SKM-1 treated with dmso at 0.1 percent for 144 hours (cell line): ENCODE measurements around the gene RUVBL2.
"Not testable (repeated sequence)": the region's sequence is repeated elsewhere in the genome, so short reads cannot be mapped to it uniquely, and the experiment has no call there.

Source experiments
- DNase-seq: peaks from one replicate; lab custom pipeline; 2025; ENCODE audit not compliant: unreplicated experiment; lab: John Stamatoyannopoulos, UW

RUVBL2 gene

GRCh38 chr19:49038557-49039276 is 45.0 kb downstream of the RUVBL2 start:
- DNase-seq = not testable (repeated sequence)

DNA sequence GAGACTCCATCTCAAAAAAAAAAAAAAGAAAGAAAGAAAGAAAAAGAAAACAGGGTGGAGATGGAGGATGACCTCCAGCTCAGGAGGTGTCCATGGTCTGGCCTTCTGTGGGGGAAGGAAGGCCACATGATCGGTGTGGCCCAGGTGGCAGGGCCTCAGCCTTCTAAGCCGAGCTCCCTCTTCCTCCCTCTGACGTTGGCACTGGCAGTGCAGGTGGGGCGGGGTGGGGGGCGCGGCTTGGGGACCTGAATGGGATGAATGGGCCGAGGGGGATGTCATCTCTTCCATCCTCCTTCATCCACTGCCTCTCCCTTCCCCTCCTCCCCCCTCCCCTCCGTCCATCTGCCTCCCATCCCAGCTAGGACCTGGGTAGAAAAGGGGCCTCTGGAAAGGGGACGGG is 46.0 kb downstream of the RUVBL2 start:
- not testable (repeated sequence) for DNase-seq

- DNase-seq = no peak
These were observed 48.5 kb downstream of the RUVBL2 start for GRCh38 chr19:49042177-49042576.

DNA sequence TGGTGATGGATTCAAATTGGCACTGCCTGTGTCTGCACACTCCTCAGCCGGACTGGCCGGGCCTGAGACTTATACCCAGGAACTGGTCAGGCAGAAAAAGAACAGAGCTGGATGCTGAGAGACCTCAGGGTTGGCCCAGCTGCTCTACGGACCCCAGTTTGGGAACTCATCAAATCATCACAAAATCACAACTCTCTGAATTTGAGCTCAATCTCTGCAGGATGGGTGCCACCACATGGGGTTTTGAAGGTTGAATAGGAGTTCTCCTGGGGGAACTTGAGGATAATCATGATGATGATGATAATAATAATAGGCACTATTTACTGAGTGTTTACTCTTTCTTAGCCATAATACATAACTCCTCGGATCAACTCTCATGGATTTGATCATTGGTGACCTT is 49.0 kb downstream of the RUVBL2 start:
- not testable (repeated sequence) for DNase-seq

DNA sequence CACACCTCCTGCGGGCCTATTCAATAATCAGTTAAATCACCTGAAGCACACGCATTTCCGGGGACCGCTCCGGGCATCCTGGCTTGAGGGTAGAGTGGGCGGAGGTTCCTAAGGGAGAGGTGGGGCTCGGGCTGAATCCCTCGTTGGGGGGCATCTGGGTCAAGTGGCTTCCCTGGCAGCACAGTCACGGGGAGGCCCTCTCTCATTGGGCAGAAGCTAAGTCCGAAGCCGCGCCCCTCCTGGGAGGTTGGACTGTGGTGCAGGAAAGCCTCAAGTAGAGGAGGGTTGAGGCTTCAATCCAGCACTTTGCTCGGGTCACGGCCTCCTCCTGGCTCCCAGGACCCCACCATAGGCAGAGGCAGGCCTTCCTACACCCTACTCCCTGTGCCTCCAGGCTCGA is 49.9 kb downstream of the RUVBL2 start, which contains the start of gene CGB5:
CGB5 (plus strand) TSS at position 301 of the 400 bp plus-strand sequence. CDS start 362 bp downstream, outside the sequence.
- not testable (repeated sequence) for DNase-seq

GRCh38 chr19:49049011-49049410 is 55.3 kb downstream of the RUVBL2 start, which contains the start of gene CGB8:
CGB8 (minus strand) TSS chr19:49049111; CDS start chr19:49048739, 372 bp downstream.
- DNase-seq = not testable (repeated sequence)

GRCh38 chr19:49049834-49050233 is 56.1 kb downstream of the RUVBL2 start:
- not testable (repeated sequence) for DNase-seq

GRCh38 chr19:49050376-49051033 is 56.8 kb downstream of the RUVBL2 start:
- DNase-seq = not testable (repeated sequence)

GRCh38 chr19:49056101-49056901 is 62.6 kb downstream of the RUVBL2 start:
- DNase-seq = no peak

DNA sequence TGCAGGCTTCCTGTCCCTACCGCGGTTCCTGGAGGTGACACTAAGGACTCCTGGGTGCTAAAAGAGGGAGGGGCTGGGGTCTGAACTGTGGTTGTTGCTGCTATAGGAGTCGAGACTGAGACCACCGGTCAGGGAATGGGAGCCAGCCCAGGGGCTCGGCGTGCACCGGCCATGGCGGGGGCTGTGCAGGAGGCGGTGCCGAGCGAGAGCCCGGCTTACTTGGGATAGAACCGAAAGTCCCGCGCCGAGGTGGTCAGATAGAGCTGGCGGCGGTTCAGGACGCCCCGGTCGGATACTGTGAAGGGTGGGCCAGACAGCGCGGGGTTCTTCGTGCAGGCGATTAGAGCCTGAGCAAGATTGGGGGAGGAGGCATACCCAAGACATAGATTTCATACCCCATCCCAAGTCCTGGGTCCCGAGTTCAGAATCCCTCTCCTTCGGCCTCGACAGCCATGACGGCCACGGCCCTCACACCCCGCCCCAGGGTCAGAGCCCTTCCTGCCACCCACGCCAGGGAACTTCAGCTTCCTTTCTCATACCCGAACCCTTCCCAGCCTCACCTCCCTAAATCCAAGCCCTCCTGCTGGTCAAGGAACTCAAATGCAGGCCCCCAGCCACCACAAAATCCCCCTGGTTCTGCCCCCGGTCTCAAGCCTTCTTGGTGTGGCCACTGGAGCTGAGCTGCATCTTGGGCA is 63.4 kb downstream of the RUVBL2 start:
- DNase-seq = not testable (repeated sequence)

- DNase-seq = no peak
These were observed 64.0 kb downstream of the RUVBL2 start, which contains the start of gene CGB7 for GRCh38 chr19:49057636-49058234. CGB7 (minus strand) TSS chr19:49057749; CDS start chr19:49055375, 2,374 bp downstream.

DNA sequence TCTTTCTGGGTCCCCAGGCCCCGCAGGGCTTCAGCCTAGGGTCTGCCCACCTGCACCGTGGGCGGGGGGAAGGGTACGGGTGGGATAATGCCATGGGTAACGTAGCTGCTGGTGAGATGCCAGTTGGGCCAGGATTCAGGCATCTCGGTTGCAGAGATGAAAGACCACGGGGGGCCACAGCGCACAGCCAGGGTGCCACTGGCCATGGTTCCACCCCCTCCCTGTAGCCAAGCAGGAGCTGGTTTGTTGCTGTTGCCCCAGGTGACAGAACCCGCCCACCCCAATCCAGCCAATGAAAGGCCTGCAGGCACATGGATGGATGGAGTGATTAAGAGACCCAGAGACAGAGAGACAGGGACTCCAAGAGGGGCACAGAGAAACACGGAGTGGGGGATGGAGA is 64.9 kb downstream of the RUVBL2 start:
- DNase-seq = no peak

DNA sequence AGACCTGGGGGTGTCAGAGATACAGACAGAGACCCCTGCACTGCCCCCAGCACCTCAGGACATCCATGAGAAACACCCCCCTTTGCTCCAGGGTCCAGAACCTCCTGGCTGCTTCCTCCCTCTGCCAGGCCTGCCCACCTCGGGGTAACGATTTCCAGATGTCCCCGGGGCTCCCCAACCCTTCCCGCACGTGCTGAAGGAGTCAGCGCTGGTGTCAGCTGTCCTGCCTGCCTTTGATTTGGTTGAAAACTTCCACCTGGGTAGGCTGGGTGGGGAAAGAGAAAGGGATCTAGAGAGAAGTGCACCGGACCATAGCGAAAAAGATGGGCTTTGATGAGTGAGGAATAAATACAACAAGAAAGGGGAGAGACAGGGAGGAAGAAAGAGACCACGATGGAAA is 65.4 kb downstream of the RUVBL2 start:
- DNase-seq = no peak

GRCh38 chr19:49061000-49061399 is 67.3 kb downstream of the RUVBL2 start:
- no peak for DNase-seq

DNA sequence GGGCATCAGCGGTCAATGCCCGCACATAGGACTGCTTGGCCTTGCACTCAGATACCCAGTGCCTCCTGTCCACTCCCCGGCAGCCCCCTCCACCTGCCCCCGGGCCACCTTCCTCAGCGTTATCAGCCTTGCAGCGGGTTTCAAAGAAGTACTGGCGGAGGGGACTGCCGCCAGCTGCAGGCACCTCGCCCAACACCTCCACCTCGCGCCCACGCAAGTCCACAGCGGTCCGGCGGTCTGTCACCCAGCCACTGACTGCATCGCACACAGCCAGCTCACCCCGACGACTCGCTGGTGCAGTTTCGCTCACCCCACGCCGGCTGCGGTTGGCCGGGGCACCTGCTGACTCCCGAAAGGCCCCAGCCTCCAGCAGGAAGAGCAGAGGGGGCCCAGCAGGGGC is 67.8 kb downstream of the RUVBL2 start:
- no peak for DNase-seq

- DNase-seq = no peak
These were observed 70.4 kb downstream of the RUVBL2 start for GRCh38 chr19:49064029-49064629.

GRCh38 chr19:49064768-49065611 is 71.3 kb downstream of the RUVBL2 start, which contains the start of gene NTF4:
NTF4 (minus strand) TSS chr19:49064818; CDS start chr19:49061997, 2,821 bp downstream.
- DNase-seq = no peak
